Prostate gland (tissue), 2 donors: ENCODE results near the gene MKRN1. TPM values are rescaled to one million over a fixed set of nuclear protein-coding genes. Genes with fewer than 3 reads are reported as not detected.
"Not testable (repeated sequence)": the region's sequence is repeated elsewhere in the genome, so short reads cannot be mapped to it uniquely, and the experiment has no call there.

Experiments used
- DNase-seq: peaks from one replicate; pipeline ENCODE4 v3.0.0-alpha.2; 2019; ENCODE audit warnings: low spot score
- H3K27ac ChIP-seq, 2 donors: fragments of 200-600 bp; sonication (generic); 2 replicates each; pipeline ENCODE4 v1.5.1; 2017 to 2019
- H3K27me3 ChIP-seq: fragments of 200-600 bp; sonication (generic); replicated peaks from 2 replicates; pipeline ENCODE4 v1.5.1; 2019; ENCODE audit not compliant: insufficient read depth
- H3K36me3 ChIP-seq, 2 donors: fragments of 200-600 bp; sonication (generic); 1 replicate in 1 of 2; 2 replicates in 1 of 2; pipeline versions ENCODE4 v1.5.1 to v1.8.1; 2017 to 2019
- H3K4me1 ChIP-seq: fragments of 200-600 bp; sonication (generic); replicated peaks from 2 replicates; pipeline ENCODE4 v1.5.1; 2019
- H3K4me3 ChIP-seq, 2 donors: fragments of 200-600 bp; sonication (generic); 2 replicates each; pipeline ENCODE4 v1.5.1; 2017 to 2019
- H3K9me3 ChIP-seq: fragments of 200-600 bp; sonication (generic); 2 replicates; pipeline ENCODE4 v1.5.1; 2017
- CTCF ChIP-seq, 4 experiments: fragments of 200-600 bp in 2 of 4; fragments of 450-650 bp in 2 of 4; sonication (generic) in 2 of 4; IDR thresholded peaks; 1 replicate in 3 of 4; 2 replicates in 1 of 4; pipeline ENCODE4 v1.5.1; 2016 to 2019; ENCODE audit warnings: antibody characterized with exemption in 4 of 4, mild to moderate bottlenecking in 2 of 4, moderate library complexity in 2 of 4
- POLR2A ChIP-seq: fragments of 450-650 bp; IDR thresholded peaks from one replicate; pipeline ENCODE4 v1.6.1; 2016; ENCODE audit warnings: antibody characterized with exemption, mild to moderate bottlenecking
- POLR2AphosphoS5 ChIP-seq: sonication (generic); formaldehyde crosslinking; IDR thresholded peaks from one replicate; pipeline ENCODE4 v1.6.1; 2017; ENCODE audit warnings: antibody characterized with exemption
- WGBS: methylation state at CpG from one replicate; pipeline ENCODE4 v1.1.5; 2018; 5-methylcytosine and 5-hydroxymethylcytosine counted together
- intact Hi-C: fragments of 100-400 bp; cut with DNase I; formaldehyde crosslinking; loops from one replicate; pipeline ENCODE4 v1.14.2; 2022
- total RNA-seq, 2 donors: library from RNA; depleted of rRNA; stranded (reverse); fragments of >200 nt; gene quantifications; one replicate each; pipeline ENCODE4 v1.1.0, GENCODE V29; 2016

Gene MKRN1
- total RNA-seq, 2 donors from 2014 or later, result 69.0 to 108 TPM

GRCh38 chr7:140455743-140456142 lies 23.6 kb downstream of the MKRN1 start:
- DNase-seq, result no peak
- Histone ChIP-seq H3K4me3 (no peak overlapping the region), H3K36me3 (peaks cover 0 to 7% of the 10 kb centered on the region in 2 donors), H3K9me3 (no peaks in the 10 kb centered on the region), H3K27ac (no peak overlapping the region), H3K4me1 (no peaks in the 10 kb centered on the region), H3K27me3 (no peaks in the 10 kb centered on the region)
- 58% methylated on average over 4 of the region's 4 CpGs for WGBS
- TF ChIP-seq CTCF (IDR thresholded peaks at IDR 0.05) (no peak), POLR2AphosphoS5 (no peak), POLR2A (no peak)
- intact Hi-C loops, result no loop called here

GRCh38 chr7:140454657-140455015 lies 24.7 kb downstream of the MKRN1 start:
- WGBS, result 69% methylated on average over 8 of the region's 8 CpGs
- no peaks in the 10 kb centered on the region for H3K9me3 ChIP-seq
- TF ChIP-seq POLR2AphosphoS5, result no peak
- no peak for TF ChIP-seq CTCF (IDR thresholded peaks at IDR 0.05)
- TF ChIP-seq POLR2A, result no peak
- H3K36me3 ChIP-seq, result peaks cover 0 to 7% of the 10 kb centered on the region in 2 donors
- no peak overlapping the region for H3K4me3 ChIP-seq
- no peaks in the 10 kb centered on the region for H3K4me1 ChIP-seq
- H3K27ac ChIP-seq, result no peak overlapping the region
- intact Hi-C loops, result no loop called here
- no peaks in the 10 kb centered on the region for H3K27me3 ChIP-seq
- DNase-seq, result no peak

GRCh38 chr7:140453785-140454656 lies 25.3 kb downstream of the MKRN1 start:
- H3K27me3 ChIP-seq, DNase-seq, H3K27ac ChIP-seq, H3K36me3 ChIP-seq, H3K4me1 ChIP-seq, H3K4me3 ChIP-seq, intact Hi-C loops, H3K9me3 ChIP-seq: not testable (repeated sequence)
- WGBS, result 83% methylated on average over 9 of the region's 9 CpGs

- Histone ChIP-seq H3K27me3 (no peaks in the 10 kb centered on the region), H3K4me1 (no peaks in the 10 kb centered on the region), H3K4me3 (no peak overlapping the region), H3K36me3 (peaks cover 0 to 7% of the 10 kb centered on the region in 2 donors), H3K27ac (no peak overlapping the region), H3K9me3 (no peaks in the 10 kb centered on the region)
- WGBS, result 52% methylated on average over 4 of the region's 4 CpGs
- intact Hi-C loops, result no loop called here
- DNase-seq, result no peak
- TF ChIP-seq CTCF (IDR thresholded peaks at IDR 0.05) (no peak), POLR2A (no peak), POLR2AphosphoS5 (peak; percentile 17)
Observed at GRCh38 chr7:140453273-140453672, 26.0 kb downstream of the MKRN1 start.

- H3K4me1 ChIP-seq, result no peaks in the 10 kb centered on the region
- H3K9me3 ChIP-seq, result no peaks in the 10 kb centered on the region
- 73% methylated on average over 1 of the region's 1 CpG for WGBS
- H3K27me3 ChIP-seq, result no peaks in the 10 kb centered on the region
- no peak for DNase-seq
- no peak for TF ChIP-seq POLR2A
- no peak for TF ChIP-seq POLR2AphosphoS5
- no peak for TF ChIP-seq CTCF (IDR thresholded peaks at IDR 0.05)
- H3K36me3 ChIP-seq, result peaks cover 0 to 7% of the 10 kb centered on the region in 2 donors
- H3K4me3 ChIP-seq, result no peak overlapping the region
- intact Hi-C loops, result no loop called here
- H3K27ac ChIP-seq, result no peak overlapping the region
Observed at GRCh38 chr7:140451716-140452115, 27.6 kb downstream of the MKRN1 start.
